DOHH2 (cell line): ENCODE data around the gene SEPHS1.

Source experiments
- CTCF ChIP-seq: fragments of 200-600 bp; sonication (generic); IDR thresholded peaks from one replicate; pipeline ENCODE4 v1.5.1; 2014; ENCODE audit warnings: antibody characterized with exemption, mild to moderate bottlenecking, low read depth, low read length; ENCODE audit not compliant: poor library complexity, severe bottlenecking
- EZH2phosphoT487 ChIP-seq: fragments of 200-600 bp; sonication (generic); IDR thresholded peaks from 2 replicates; pipeline ENCODE4 v1.6.1; 2017; ENCODE audit warnings: borderline replicate concordance, mild to moderate bottlenecking, antibody characterized with exemption, low read length, moderate library complexity, mixed read lengths

GRCh38 chr10:13376746-13377145, 28.7 kb upstream of the SEPHS1 start:
- no peak for TF ChIP-seq CTCF
- TF ChIP-seq EZH2phosphoT487, result no peak
